HG03097 (cell line): ENCODE results near the gene FZD8.

Experiments
- ATAC-seq: cut with Tn5 transposase; IDR thresholded peaks from one replicate; pipeline ENCODE4 v1.9.1; 2021; ENCODE audit not compliant: unreplicated experiment, low FRiP score

Gene FZD8

GRCh38 chr10:35641676-35642034, 441 bp downstream of the FZD8 start:
- ATAC-seq: peak; percentile 9

- ATAC-seq: peak; percentile 37
Measured at GRCh38 chr10:35640951-35641675, 983 bp downstream of the FZD8 start.

- peak; percentile 26 for ATAC-seq
Measured at GRCh38 chr10:35640474-35640873, 1.6 kb downstream of the FZD8 start.

GRCh38 chr10:35639728-35640401, 2.2 kb downstream of the FZD8 start:
- ATAC-seq: no peak

GRCh38 chr10:35639021-35639727, 2.9 kb downstream of the FZD8 start:
- ATAC-seq: no peak

- ATAC-seq: no peak
Measured at GRCh38 chr10:35638101-35638500, 4.0 kb downstream of the FZD8 start.

- no peak for ATAC-seq
Measured at GRCh38 chr10:35637462-35637861, 4.6 kb downstream of the FZD8 start.

- ATAC-seq: no peak
Measured at GRCh38 chr10:35636956-35637355, 5.1 kb downstream of the FZD8 start.

- no peak for ATAC-seq
Measured at GRCh38 chr10:35635576-35635975, 6.5 kb downstream of the FZD8 start.

GRCh38 chr10:35633006-35633980, 8.8 kb downstream of the FZD8 start:
- no peak for ATAC-seq

GRCh38 chr10:35632027-35632426, 10.1 kb downstream of the FZD8 start:
- ATAC-seq: no peak

GRCh38 chr10:35631404-35631803, 10.7 kb downstream of the FZD8 start:
- no peak for ATAC-seq

GRCh38 chr10:35626971-35627507, 15.1 kb downstream of the FZD8 start:
- ATAC-seq: no peak

GRCh38 chr10:35614312-35614711, 27.8 kb downstream of the FZD8 start:
- ATAC-seq: no peak

- ATAC-seq: no peak
Measured at GRCh38 chr10:35613597-35614226, 28.4 kb downstream of the FZD8 start.

GRCh38 chr10:35613107-35613440, 29.0 kb downstream of the FZD8 start:
- no peak for ATAC-seq

- no peak for ATAC-seq
Measured at GRCh38 chr10:35612385-35613106, 29.6 kb downstream of the FZD8 start.

GRCh38 chr10:35611750-35612149, 30.3 kb downstream of the FZD8 start:
- ATAC-seq: no peak

GRCh38 chr10:35608328-35608672, 33.8 kb downstream of the FZD8 start:
- ATAC-seq: no peak
